Peyer's patch (tissue), 4 donors: ENCODE measurements around the gene DST. TPM values are rescaled to one million over a fixed set of nuclear protein-coding genes. Genes with fewer than 3 reads are reported as not detected.

ENCODE experiments used
- DNase-seq, 3 donors: peaks; one replicate each; pipeline ENCODE4 v3.0.0-alpha.2; 2017 to 2019
- H3K27ac ChIP-seq, 4 donors: fragments of 200-600 bp; sonication (generic); one replicate each; pipeline ENCODE4 v1.5.1; 2016 to 2019
- H3K27me3 ChIP-seq, 2 donors: fragments of 200-600 bp; sonication (generic); one replicate each; pipeline ENCODE4 v1.5.1; 2019
- H3K36me3 ChIP-seq, 3 donors: fragments of 200-600 bp; sonication (generic); one replicate each; pipeline ENCODE4 v1.5.1; 2016 to 2019
- H3K4me1 ChIP-seq, 4 donors: fragments of 200-600 bp; sonication (generic); one replicate each; pipeline ENCODE4 v1.5.1; 2016 to 2019
- H3K4me3 ChIP-seq, 4 donors: fragments of 200-600 bp; sonication (generic); 1 replicate in 3 of 4; 2 replicates in 1 of 4; pipeline ENCODE4 v1.5.1; 2016 to 2019; ENCODE audit warnings: mild to moderate bottlenecking in 1 of 4
- H3K9me3 ChIP-seq, 4 donors: fragments of 200-600 bp; sonication (generic); one replicate each; pipeline ENCODE4 v1.5.1; 2016 to 2019; ENCODE audit warnings: mild to moderate bottlenecking in 1 of 4
- CTCF ChIP-seq, 6 experiments: fragments of 450-650 bp in 4 of 6; fragments of 200-600 bp in 2 of 6; sonication (generic) in 1 of 6; IDR thresholded peaks; one replicate each; pipeline ENCODE4 v1.5.1; 2017 to 2019; ENCODE audit warnings: antibody characterized with exemption in 6 of 6, mild to moderate bottlenecking in 3 of 6, moderate library complexity in 1 of 6
- POLR2A ChIP-seq, 2 donors: fragments of 450-650 bp; IDR thresholded peaks; one replicate each; pipeline ENCODE4 v1.5.1; 2017; ENCODE audit warnings: antibody characterized with exemption in 2 of 2, mild to moderate bottlenecking in 2 of 2, moderate library complexity in 2 of 2
- total RNA-seq, 4 donors: library from RNA; depleted of rRNA; stranded (reverse); fragments of >200 nt; gene quantifications; one replicate each; pipeline ENCODE4 v1.1.0, GENCODE V29; 2016

Gene DST
- total RNA-seq, 4 donors from 2014 or later: 243 to 320 (median 285) TPM

GRCh38 chr6:56549014-56549413, 93.7 kb downstream of the DST start:
- Histone ChIP-seq H3K9me3 (no peaks in the 10 kb centered on the region), H3K27ac (peak overlapping the region in 1 of 4 donors; percentile 28), H3K36me3 (peaks cover 0 to 8% (median 0%) of the 10 kb centered on the region in 3 donors), H3K4me3 (no peak overlapping the region), H3K27me3 (no peaks in the 10 kb centered on the region), H3K4me1 (peaks cover 0 to 18% (median 0%) of the 10 kb centered on the region in 4 donors)
- DNase-seq: no peak
- TF ChIP-seq CTCF (IDR thresholded peaks at IDR 0.05): peak in 3 of 6 experiments; percentile 32 to 48 (median 37)
- TF ChIP-seq POLR2A (IDR thresholded peaks at IDR 0.05): no peak

- no peaks in the 10 kb centered on the region for H3K27me3 ChIP-seq
- DNase-seq: no peak
- H3K36me3 ChIP-seq: peaks cover 0 to 8% (median 0%) of the 10 kb centered on the region in 3 donors
- H3K4me3 ChIP-seq: no peak overlapping the region
- H3K27ac ChIP-seq: no peak overlapping the region
- peaks cover 0 to 18% (median 0%) of the 10 kb centered on the region in 4 donors for H3K4me1 ChIP-seq
- no peaks in the 10 kb centered on the region for H3K9me3 ChIP-seq
- no peak for TF ChIP-seq CTCF (IDR thresholded peaks at IDR 0.05)
- TF ChIP-seq POLR2A (IDR thresholded peaks at IDR 0.05): no peak
Observed at GRCh38 chr6:56547687-56548086, 95.0 kb downstream of the DST start.

- peak overlapping the region; percentile 69 to 93 (median 84) for H3K27ac ChIP-seq
- peak overlapping the region; percentile 42 to 69 (median 50) for H3K4me3 ChIP-seq
- H3K9me3 ChIP-seq: no peaks in the 10 kb centered on the region
- peak; percentile 65 to 95 (median 90) for DNase-seq
- peaks cover 0 to 20% (median 2%) of the 10 kb centered on the region in 4 donors for H3K4me1 ChIP-seq
- H3K27me3 ChIP-seq: no peaks in the 10 kb centered on the region
- TF ChIP-seq POLR2A (IDR thresholded peaks at IDR 0.05) (peak; percentile 61 to 87), CTCF (IDR thresholded peaks at IDR 0.05) (peak in 3 of 6 experiments; percentile 29 to 59 (median 37))
- no peaks in the 10 kb centered on the region for H3K36me3 ChIP-seq
Observed at GRCh38 chr6:56542364-56543331, 100.0 kb downstream of the DST start.

GRCh38 chr6:56541741-56542360, 100.8 kb downstream of the DST start:
- Histone ChIP-seq H3K27me3 (no peaks in the 10 kb centered on the region), H3K4me1 (peaks cover 0 to 20% (median 2%) of the 10 kb centered on the region in 4 donors), H3K4me3 (peak overlapping the region in 3 of 4 donors; percentile 42 to 69 (median 56)), H3K27ac (peak overlapping the region; percentile 50 to 90 (median 80)), H3K9me3 (no peaks in the 10 kb centered on the region), H3K36me3 (no peaks in the 10 kb centered on the region)
- TF ChIP-seq POLR2A (IDR thresholded peaks at IDR 0.05) (no peak), CTCF (IDR thresholded peaks at IDR 0.05) (no peak)
- DNase-seq: no peak

- Histone ChIP-seq H3K4me1 (peaks cover 0 to 20% (median 2%) of the 10 kb centered on the region in 4 donors), H3K9me3 (no peaks in the 10 kb centered on the region), H3K4me3 (peak overlapping the region in 3 of 4 donors; percentile 42 to 69 (median 56)), H3K36me3 (peaks cover 0 to 6% (median 0%) of the 10 kb centered on the region in 3 donors), H3K27ac (peak overlapping the region; percentile 49 to 90 (median 66)), H3K27me3 (no peaks in the 10 kb centered on the region)
- no peak for TF ChIP-seq POLR2A (IDR thresholded peaks at IDR 0.05)
- no peak for TF ChIP-seq CTCF (IDR thresholded peaks at IDR 0.05)
- DNase-seq: no peak
Observed at GRCh38 chr6:56541030-56541600, 101.6 kb downstream of the DST start.
